LNCaP clone FGC (cell line): ENCODE results near the gene WDR37.

ENCODE experiments used
- DNase-seq: peaks from one replicate; pipeline ENCODE4 v3.0.0-alpha.2; 2011; ENCODE audit warnings: low read depth
- H3K4me3 ChIP-seq: 2 replicates; pipeline ENCODE4 v1.5.1; 2011; ENCODE audit warnings: mild to moderate bottlenecking, low read depth, low read length, control low read depth
- TF ChIP-seq, protein P1 (sequence below): IDR thresholded peaks from 2 replicates; pipeline ENCODE4 v1.5.1; 2012; ENCODE audit warnings: mild to moderate bottlenecking; ENCODE audit not compliant: control insufficient read depth, insufficient read depth; ENCODE audit errors: extremely low read depth

WDR37 gene

DNA sequence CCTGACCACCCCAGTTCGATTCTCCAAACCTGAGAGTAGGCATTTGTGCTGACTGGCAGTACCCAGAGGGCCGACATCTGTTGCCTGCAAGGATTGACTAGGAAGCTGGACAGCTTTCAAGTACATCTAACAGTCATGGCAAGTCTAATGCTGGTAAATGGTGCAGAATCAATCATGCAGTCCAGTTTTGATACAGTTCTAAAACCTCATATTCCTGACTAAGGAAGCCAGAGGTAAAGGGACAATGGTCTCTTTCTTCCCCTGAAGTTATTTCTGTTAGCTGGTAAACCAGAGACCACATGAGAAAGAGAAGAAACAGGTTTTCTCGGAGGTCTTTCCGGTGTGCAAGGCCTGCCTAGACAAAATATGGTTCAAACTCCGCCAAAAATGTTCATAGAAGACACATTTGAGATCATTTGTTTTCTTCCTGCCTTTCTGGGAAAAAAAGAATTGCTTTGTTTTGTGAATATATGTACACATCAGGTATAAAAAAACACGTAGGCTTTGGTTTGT, 97.1 kb downstream of the WDR37 start:
- TF ChIP-seq, protein P1, sequence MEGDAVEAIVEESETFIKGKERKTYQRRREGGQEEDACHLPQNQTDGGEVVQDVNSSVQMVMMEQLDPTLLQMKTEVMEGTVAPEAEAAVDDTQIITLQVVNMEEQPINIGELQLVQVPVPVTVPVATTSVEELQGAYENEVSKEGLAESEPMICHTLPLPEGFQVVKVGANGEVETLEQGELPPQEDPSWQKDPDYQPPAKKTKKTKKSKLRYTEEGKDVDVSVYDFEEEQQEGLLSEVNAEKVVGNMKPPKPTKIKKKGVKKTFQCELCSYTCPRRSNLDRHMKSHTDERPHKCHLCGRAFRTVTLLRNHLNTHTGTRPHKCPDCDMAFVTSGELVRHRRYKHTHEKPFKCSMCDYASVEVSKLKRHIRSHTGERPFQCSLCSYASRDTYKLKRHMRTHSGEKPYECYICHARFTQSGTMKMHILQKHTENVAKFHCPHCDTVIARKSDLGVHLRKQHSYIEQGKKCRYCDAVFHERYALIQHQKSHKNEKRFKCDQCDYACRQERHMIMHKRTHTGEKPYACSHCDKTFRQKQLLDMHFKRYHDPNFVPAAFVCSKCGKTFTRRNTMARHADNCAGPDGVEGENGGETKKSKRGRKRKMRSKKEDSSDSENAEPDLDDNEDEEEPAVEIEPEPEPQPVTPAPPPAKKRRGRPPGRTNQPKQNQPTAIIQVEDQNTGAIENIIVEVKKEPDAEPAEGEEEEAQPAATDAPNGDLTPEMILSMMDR: no peak
- no peak for DNase-seq
- H3K4me3 ChIP-seq: no peak overlapping the region

DNA sequence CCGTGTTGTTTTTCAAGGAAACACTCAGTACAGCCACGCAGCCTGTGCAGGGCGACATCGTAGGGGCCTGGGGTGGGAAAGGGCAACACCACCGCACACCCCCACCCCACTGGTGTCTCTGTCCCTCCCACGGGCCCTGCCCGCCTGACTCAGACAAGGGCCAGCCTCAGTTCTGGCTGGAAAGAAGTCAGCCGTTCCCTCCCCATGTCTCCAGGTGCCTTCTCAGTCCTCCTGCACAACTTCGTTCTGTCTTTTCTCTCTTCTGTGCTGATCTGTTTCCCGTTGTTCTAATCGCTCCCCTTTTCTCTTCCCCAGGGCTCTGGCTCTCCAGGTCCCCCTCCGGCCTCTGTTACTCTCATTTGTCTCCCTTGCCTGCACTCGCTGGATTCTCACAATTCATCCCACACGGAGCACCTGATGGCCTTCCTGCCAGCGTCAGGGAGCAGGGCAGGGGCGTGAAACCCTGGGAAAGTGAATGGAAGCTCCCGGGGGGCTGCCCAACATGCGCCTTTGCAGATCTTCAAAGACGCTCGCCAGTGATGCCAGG, 97.7 kb downstream of the WDR37 start:
- no peak overlapping the region for H3K4me3 ChIP-seq
- no peak for DNase-seq
- TF ChIP-seq, protein P1: no peak

DNA sequence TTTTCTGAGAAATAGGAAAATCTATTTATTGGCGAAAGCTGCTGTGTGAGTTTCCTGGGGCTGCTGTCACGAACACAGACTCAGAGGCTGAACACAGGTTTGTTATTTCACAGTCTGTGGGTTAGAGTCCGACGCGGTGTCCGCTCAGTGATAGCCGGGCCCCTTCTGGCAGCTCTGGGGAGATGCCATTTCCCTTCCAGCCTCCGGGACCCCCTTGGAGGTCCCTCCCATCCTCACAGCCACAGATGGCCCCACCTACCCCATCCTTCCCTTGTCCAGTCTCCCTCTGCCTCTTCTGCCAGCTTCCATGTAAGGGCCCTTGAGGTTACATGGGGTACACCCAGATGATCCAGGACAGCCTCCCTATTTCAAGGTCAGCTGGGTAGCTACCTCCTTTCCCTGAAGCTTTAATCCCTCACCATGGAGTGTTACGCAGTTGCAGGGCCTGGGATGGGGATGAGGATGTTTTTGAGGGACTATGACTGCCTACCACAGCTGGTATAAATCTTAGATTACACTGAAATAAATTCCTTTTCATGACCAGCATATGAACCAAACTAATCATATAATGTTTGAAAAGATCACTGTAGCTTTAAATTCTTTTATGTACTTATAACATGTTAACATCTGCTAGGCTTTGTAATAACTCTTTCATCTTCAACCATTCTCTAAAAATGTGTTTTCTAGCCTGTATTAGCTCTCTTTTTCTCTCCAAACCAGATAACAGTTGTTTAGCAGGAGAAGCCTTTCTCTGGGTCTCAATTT, 98.5 kb downstream of the WDR37 start:
- no peak for DNase-seq
- TF ChIP-seq, protein P1: no peak
- no peak overlapping the region for H3K4me3 ChIP-seq

DNA sequence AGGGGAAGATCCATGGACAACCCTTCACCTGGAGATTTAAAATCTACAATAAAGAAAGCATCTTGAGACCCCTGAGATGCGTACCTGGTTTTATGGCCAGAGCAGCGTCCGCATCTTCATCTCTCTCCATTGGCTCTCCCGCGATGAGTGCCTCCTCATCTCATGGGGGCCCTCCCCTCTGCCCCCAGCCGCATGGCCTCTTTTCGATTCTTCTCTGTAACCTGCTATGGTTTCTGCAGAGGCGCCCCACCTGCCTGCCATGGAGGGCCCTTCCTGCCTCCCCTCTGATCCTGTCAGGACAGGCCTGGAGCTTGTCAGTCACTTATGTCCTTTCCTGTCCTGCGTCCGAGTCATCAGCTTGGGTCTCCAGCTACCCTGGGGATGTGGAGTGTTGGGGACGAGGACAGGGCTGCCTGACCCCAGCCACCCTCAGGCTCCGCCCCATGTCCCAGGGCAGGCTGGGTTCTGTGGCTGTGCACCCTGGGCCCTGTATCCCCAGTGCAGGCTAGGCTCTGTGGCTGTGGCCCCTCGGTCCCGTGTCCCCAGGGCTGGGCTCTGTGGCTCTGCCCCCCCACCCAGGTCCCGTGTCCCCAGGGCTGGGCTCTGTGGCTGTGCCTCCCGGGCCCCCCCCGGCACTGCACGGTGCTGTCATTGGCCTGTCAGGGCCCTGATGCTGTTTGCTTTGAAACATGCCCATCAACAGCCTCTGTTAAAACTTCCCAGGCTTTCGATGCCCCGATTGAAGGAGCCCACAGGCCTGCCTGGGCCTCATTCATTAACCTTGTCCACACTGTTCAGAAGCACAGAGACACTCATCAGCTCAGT, 99.8 kb downstream of the WDR37 start:
- TF ChIP-seq, protein P1: no peak
- DNase-seq: no peak
- H3K4me3 ChIP-seq: no peak overlapping the region

DNA sequence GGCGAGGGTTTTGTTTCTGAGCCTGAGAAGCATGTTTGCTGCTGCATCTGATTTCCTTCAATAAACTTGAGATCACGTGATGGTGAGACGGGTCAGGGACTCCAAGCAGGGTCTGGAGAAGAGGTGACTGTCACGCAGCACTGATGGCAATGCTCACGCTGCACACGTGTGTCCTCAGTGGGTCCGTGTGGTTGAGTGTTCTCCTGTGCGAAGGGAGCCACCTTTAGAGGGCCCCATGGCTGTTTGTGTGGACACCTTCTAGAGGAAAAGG, 100.4 kb downstream of the WDR37 start:
- no peak for DNase-seq
- H3K4me3 ChIP-seq: no peak overlapping the region

DNA sequence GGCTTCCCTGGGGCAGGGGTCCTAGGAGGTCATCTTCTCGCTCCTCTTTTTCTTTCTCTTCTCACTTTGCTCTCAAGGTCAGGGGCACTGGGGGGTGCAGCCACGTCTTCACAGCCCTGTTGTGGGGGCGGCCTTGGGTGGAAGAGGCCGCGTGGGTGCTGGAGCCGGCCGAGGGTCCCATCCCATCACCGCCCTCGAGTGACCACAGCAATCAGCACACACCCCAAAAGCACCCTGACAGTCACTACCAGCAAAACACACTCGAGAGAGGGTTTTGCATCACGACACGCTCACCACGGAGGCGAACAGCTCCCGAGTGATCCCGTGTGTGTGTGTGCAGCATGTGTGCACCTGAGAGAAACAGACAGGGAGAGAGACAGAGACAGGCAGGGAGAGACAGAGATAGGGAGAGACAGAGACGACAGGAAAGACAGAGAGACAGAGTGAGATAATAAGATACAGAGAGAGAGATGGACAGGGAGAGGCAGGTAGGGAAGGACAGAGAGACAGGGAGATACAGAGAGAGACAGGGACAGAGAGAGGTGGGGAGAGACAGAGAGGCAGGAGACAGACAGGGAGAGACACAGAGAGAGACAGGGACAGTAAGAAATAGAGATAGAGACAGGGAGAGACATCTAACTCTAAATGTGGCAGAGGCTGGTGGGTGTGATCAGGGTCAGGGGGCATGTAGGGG, 100.9 kb downstream of the WDR37 start:
- TF ChIP-seq, protein P1: no peak
- no peak for DNase-seq
- H3K4me3 ChIP-seq: no peak overlapping the region

More for the DNA sequence above, 100.4 kb downstream of the WDR37 start:
- TF ChIP-seq, protein P1: no peak
